GM19238 (cell line): ENCODE results near the gene IZUMO2.

Experiments
- DNase-seq: peaks from one replicate; pipeline ENCODE4 v3.0.0; 2011; ENCODE audit warnings: low spot score; ENCODE audit not compliant: insufficient read length

The IZUMO2 gene

GRCh38 chr19:50162988-50163387 is at the start of gene IZUMO2:
Gene IZUMO2, minus strand, starts transcription at chr19:50163281. Its CDS starts 87 bp downstream, at chr19:50163194.
- no peak for DNase-seq

GRCh38 chr19:50210425-50210824 is 47.3 kb upstream of the IZUMO2 start:
- DNase-seq = no peak

- DNase-seq = no peak
These were observed 46.0 kb upstream of the IZUMO2 start for GRCh38 chr19:50209131-50209530.

GRCh38 chr19:50207730-50208129 is 44.6 kb upstream of the IZUMO2 start:
- no peak for DNase-seq

GRCh38 chr19:50206191-50206590 is 43.1 kb upstream of the IZUMO2 start:
- DNase-seq = no peak

- DNase-seq = no peak
These were observed 42.6 kb upstream of the IZUMO2 start for GRCh38 chr19:50205681-50206138.

GRCh38 chr19:50204811-50205675 is 42.0 kb upstream of the IZUMO2 start:
- DNase-seq = no peak

- no peak for DNase-seq
These were observed 41.0 kb upstream of the IZUMO2 start for GRCh38 chr19:50204081-50204428.

- no peak for DNase-seq
These were observed 40.4 kb upstream of the IZUMO2 start, which contains the start of gene MYH14 for GRCh38 chr19:50203281-50204080. Gene MYH14, plus strand, starts transcription at chr19:50203622. Its CDS starts 6,744 bp downstream, at chr19:50210366.

GRCh38 chr19:50202962-50203280 is 39.8 kb upstream of the IZUMO2 start:
- DNase-seq = no peak

- DNase-seq = no peak
These were observed 39.3 kb upstream of the IZUMO2 start for GRCh38 chr19:50202386-50202785.

- DNase-seq = no peak
These were observed 36.1 kb upstream of the IZUMO2 start for GRCh38 chr19:50199259-50199555.

GRCh38 chr19:50198431-50199258 is 35.6 kb upstream of the IZUMO2 start:
- DNase-seq = no peak

- DNase-seq = no peak
These were observed 34.3 kb upstream of the IZUMO2 start for GRCh38 chr19:50197348-50197747.

GRCh38 chr19:50196322-50196932 is 33.3 kb upstream of the IZUMO2 start:
- DNase-seq = no peak

- no peak for DNase-seq
These were observed 32.1 kb upstream of the IZUMO2 start for GRCh38 chr19:50195224-50195623.

GRCh38 chr19:50192463-50193211 is 29.6 kb upstream of the IZUMO2 start:
- no peak for DNase-seq

- DNase-seq = no peak
These were observed 28.1 kb upstream of the IZUMO2 start for GRCh38 chr19:50191216-50191615.

GRCh38 chr19:50190439-50190891 is 27.4 kb upstream of the IZUMO2 start:
- DNase-seq = no peak

GRCh38 chr19:50189331-50189730 is 26.2 kb upstream of the IZUMO2 start:
- DNase-seq = no peak

GRCh38 chr19:50187937-50188336 is 24.9 kb upstream of the IZUMO2 start:
- no peak for DNase-seq
